Hematopoietic multipotent progenitor cell (in vitro differentiated cells): ENCODE data around the gene FNDC3B. TPM values are rescaled to one million over a fixed set of nuclear protein-coding genes. Genes with fewer than 3 reads are reported as not detected.
A peak's percentile ranks its signal among the peaks of the same experiment; 100 is the strongest.
"Not testable (repeated sequence)": the region's sequence is repeated elsewhere in the genome, so short reads cannot be mapped to it uniquely, and the experiment has no call there.

ENCODE experiments used
- DNase-seq, 3 donors: peaks; one replicate each; pipeline ENCODE4 v3.0.0-alpha.2; 2011 to 2015; ENCODE audit warnings: low read depth in 2 of 3, low spot score in 2 of 3
- total RNA-seq: library from RNA; depleted of rRNA; stranded (reverse); fragments of >200 nt; gene quantifications from one replicate; pipeline ENCODE4 v1.2.3, GENCODE V29; 2012

Gene FNDC3B
- total RNA-seq: 28.0 TPM

- DNase-seq: peak; percentile 70 to 95 (median 91)
These were observed at the start of gene FNDC3B for GRCh38 chr3:172039436-172040077. TSS of gene FNDC3B (plus strand) at chr3:172039578. CDS start at chr3:172112480, 72,902 bp downstream.

GRCh38 chr3:171990239-171990638 lies 49.1 kb upstream of the FNDC3B start:
- DNase-seq: not testable (repeated sequence)

GRCh38 chr3:171991166-171991565 lies 48.2 kb upstream of the FNDC3B start:
- no peak for DNase-seq

GRCh38 chr3:171994646-171995428 lies 44.5 kb upstream of the FNDC3B start:
- DNase-seq: no peak

GRCh38 chr3:171995486-171995885 lies 43.9 kb upstream of the FNDC3B start:
- DNase-seq: no peak

- no peak for DNase-seq
These were observed 43.1 kb upstream of the FNDC3B start for GRCh38 chr3:171996178-171996817.

- not testable (repeated sequence) for DNase-seq
These were observed 40.6 kb upstream of the FNDC3B start for GRCh38 chr3:171998731-171999130.

- DNase-seq: not testable (repeated sequence)
These were observed 37.8 kb upstream of the FNDC3B start for GRCh38 chr3:172001616-172002015.

- no peak for DNase-seq
These were observed 36.8 kb upstream of the FNDC3B start for GRCh38 chr3:172002512-172003078.

- no peak for DNase-seq
These were observed 36.2 kb upstream of the FNDC3B start for GRCh38 chr3:172003146-172003545.

- no peak for DNase-seq
These were observed 32.4 kb upstream of the FNDC3B start for GRCh38 chr3:172007065-172007370.

- DNase-seq: no peak
These were observed 29.6 kb upstream of the FNDC3B start for GRCh38 chr3:172009803-172010202.

- DNase-seq: no peak
These were observed 26.6 kb upstream of the FNDC3B start for GRCh38 chr3:172012775-172013174.

GRCh38 chr3:172014145-172014544 lies 25.2 kb upstream of the FNDC3B start:
- DNase-seq: no peak

GRCh38 chr3:172018364-172018763 lies 21.0 kb upstream of the FNDC3B start:
- no peak for DNase-seq

GRCh38 chr3:172020763-172021162 lies 18.6 kb upstream of the FNDC3B start:
- no peak for DNase-seq

- no peak for DNase-seq
These were observed 18.2 kb upstream of the FNDC3B start for GRCh38 chr3:172021164-172021563.

- no peak for DNase-seq
These were observed 17.5 kb upstream of the FNDC3B start for GRCh38 chr3:172021859-172022258.

- no peak for DNase-seq
These were observed 15.5 kb upstream of the FNDC3B start for GRCh38 chr3:172023915-172024314.

GRCh38 chr3:172024679-172025078 lies 14.7 kb upstream of the FNDC3B start:
- DNase-seq: no peak

GRCh38 chr3:172029425-172030098 lies 9.8 kb upstream of the FNDC3B start:
- DNase-seq: no peak
